Measurements from ENCODE around the gene IGFN1. TPM values are rescaled to one million over a fixed set of nuclear protein-coding genes. Genes with fewer than 3 reads are reported as not detected.
A peak's percentile ranks its signal among the peaks of the same experiment; 100 is the strongest.

Gene IGFN1
- polyA plus RNA-seq, 1 donor from 2014 or later = not detected

- H3K9me3 ChIP-seq (ENCODE audit: low read length) = no peaks in the 10 kb centered on the region
- H3K4me2 ChIP-seq (ENCODE audit: low read length) = no peak overlapping the region
- H3K79me2 ChIP-seq (replicated peaks; ENCODE audit: insufficient read depth, low read length) = no peaks in the 10 kb centered on the region
- no peak overlapping the region for H3K4me3 ChIP-seq (ENCODE audit: low read length)
- no peaks in the 10 kb centered on the region for H3K27me3 ChIP-seq (ENCODE audit: insufficient read depth, low read depth, low read length)
- no peaks in the 10 kb centered on the region for H3K9me2 ChIP-seq (ENCODE audit: insufficient read depth, low read length)
- H3F3A ChIP-seq (ENCODE audit: insufficient read depth, low read length, poor library complexity, severe bottlenecking) = no peaks in the 10 kb centered on the region
- H3K9ac ChIP-seq (ENCODE audit: low read length) = no peak overlapping the region
- no peak overlapping the region for H2AFZ ChIP-seq (ENCODE audit: low read depth, low read length)
- H3K36me3 ChIP-seq (ENCODE audit: insufficient read depth, low read length) = peaks cover 6% of the 10 kb centered on the region
- H4K20me1 ChIP-seq (ENCODE audit: insufficient read depth) = no peaks in the 10 kb centered on the region
- no peak overlapping the region for H3K27ac ChIP-seq (ENCODE audit: low read length)
- TF ChIP-seq TAF1 (IDR thresholded peaks at IDR 0.05; ENCODE audit: low read depth) (no peak), EP300 (conservative IDR thresholded peaks at IDR 0.05; ENCODE audit: poor library complexity, severe bottlenecking) (no peak), SMC3 (conservative IDR thresholded peaks at IDR 0.05; ENCODE audit: poor library complexity) (no peak), EZH2 (IDR thresholded peaks at IDR 0.05; ENCODE audit: borderline replicate concordance, insufficient read depth, low read length, poor library complexity, severe bottlenecking) (no peak), REST (IDR thresholded peaks at IDR 0.05; ENCODE audit: borderline replicate concordance) (no peak), CTCF (IDR thresholded peaks at IDR 0.05; ENCODE audit: poor library complexity, severe bottlenecking) (no peak), RAD21 (conservative IDR thresholded peaks at IDR 0.05) (no peak), MXI1 (conservative IDR thresholded peaks at IDR 0.05; ENCODE audit: poor library complexity, severe bottlenecking) (no peak), POLR2AphosphoS5 (IDR thresholded peaks at IDR 0.05) (no peak)
These were observed 43.1 kb upstream of the IGFN1 start for GRCh38 chr1:201147396-201148015.

- Histone ChIP-seq H3K27ac (ENCODE audit: low read length) (no peak overlapping the region), H3K9me2 (ENCODE audit: insufficient read depth, low read length) (no peaks in the 10 kb centered on the region), H3K36me3 (ENCODE audit: insufficient read depth, low read length) (peaks cover 6% of the 10 kb centered on the region), H3K9me3 (ENCODE audit: low read length) (no peaks in the 10 kb centered on the region), H2AFZ (ENCODE audit: low read depth, low read length) (no peak overlapping the region), H4K20me1 (ENCODE audit: insufficient read depth) (no peaks in the 10 kb centered on the region), H3F3A (ENCODE audit: insufficient read depth, low read length, poor library complexity, severe bottlenecking) (no peaks in the 10 kb centered on the region), H3K4me3 (ENCODE audit: low read length) (no peak overlapping the region), H3K27me3 (ENCODE audit: insufficient read depth, low read depth, low read length) (no peaks in the 10 kb centered on the region), H3K4me2 (ENCODE audit: low read length) (no peak overlapping the region), H3K9ac (ENCODE audit: low read length) (no peak overlapping the region), H3K79me2 (replicated peaks; ENCODE audit: insufficient read depth, low read length) (peaks cover 11% of the 10 kb centered on the region)
- TF ChIP-seq RAD21 (conservative IDR thresholded peaks at IDR 0.05) = peak; percentile 59
- TF ChIP-seq EZH2 (IDR thresholded peaks at IDR 0.05; ENCODE audit: borderline replicate concordance, insufficient read depth, low read length, poor library complexity, severe bottlenecking) = no peak
- peak; percentile 73 for TF ChIP-seq SMC3 (conservative IDR thresholded peaks at IDR 0.05; ENCODE audit: poor library complexity)
- TF ChIP-seq REST (IDR thresholded peaks at IDR 0.05; ENCODE audit: borderline replicate concordance) = no peak
- no peak for TF ChIP-seq TAF1 (IDR thresholded peaks at IDR 0.05; ENCODE audit: low read depth)
- no peak for TF ChIP-seq EP300 (conservative IDR thresholded peaks at IDR 0.05; ENCODE audit: poor library complexity, severe bottlenecking)
- TF ChIP-seq CTCF (IDR thresholded peaks at IDR 0.05; ENCODE audit: poor library complexity, severe bottlenecking) = peak; percentile 66
- TF ChIP-seq POLR2AphosphoS5 (IDR thresholded peaks at IDR 0.05) = no peak
- no peak for TF ChIP-seq MXI1 (conservative IDR thresholded peaks at IDR 0.05; ENCODE audit: poor library complexity, severe bottlenecking)
These were observed 41.2 kb upstream of the IGFN1 start for GRCh38 chr1:201149400-201149799.
